ENCODE results near the gene DGKB.

- TF ChIP-seq POLR2A (IDR thresholded peaks at IDR 0.05) = no peak
- no peak for TF ChIP-seq CTCF (IDR thresholded peaks at IDR 0.05)
- TF ChIP-seq POLR2AphosphoS5 (IDR thresholded peaks at IDR 0.05) = no peak
These were observed 164.5 kb downstream of the DGKB start for GRCh38 chr7:14738086-14738485.
